Activated CD8-positive, alpha-beta memory T cell treated with anti-CD3 and anti-CD28 coated beads for 48 hours (primary cell): Measurements from ENCODE around the gene MEOX1.
A peak's percentile ranks its signal among the peaks of the same experiment; 100 is the strongest.
"Not testable (repeated sequence)": the region's sequence is repeated elsewhere in the genome, so short reads cannot be mapped to it uniquely, and the experiment has no call there.

Experiments
- DNase-seq, 3 experiments: peaks; one replicate each; pipeline ENCODE4 v3.0.0-alpha.2; 2020; ENCODE audit warnings: low read depth in 2 of 3, low spot score in 2 of 3

MEOX1 gene

DNA sequence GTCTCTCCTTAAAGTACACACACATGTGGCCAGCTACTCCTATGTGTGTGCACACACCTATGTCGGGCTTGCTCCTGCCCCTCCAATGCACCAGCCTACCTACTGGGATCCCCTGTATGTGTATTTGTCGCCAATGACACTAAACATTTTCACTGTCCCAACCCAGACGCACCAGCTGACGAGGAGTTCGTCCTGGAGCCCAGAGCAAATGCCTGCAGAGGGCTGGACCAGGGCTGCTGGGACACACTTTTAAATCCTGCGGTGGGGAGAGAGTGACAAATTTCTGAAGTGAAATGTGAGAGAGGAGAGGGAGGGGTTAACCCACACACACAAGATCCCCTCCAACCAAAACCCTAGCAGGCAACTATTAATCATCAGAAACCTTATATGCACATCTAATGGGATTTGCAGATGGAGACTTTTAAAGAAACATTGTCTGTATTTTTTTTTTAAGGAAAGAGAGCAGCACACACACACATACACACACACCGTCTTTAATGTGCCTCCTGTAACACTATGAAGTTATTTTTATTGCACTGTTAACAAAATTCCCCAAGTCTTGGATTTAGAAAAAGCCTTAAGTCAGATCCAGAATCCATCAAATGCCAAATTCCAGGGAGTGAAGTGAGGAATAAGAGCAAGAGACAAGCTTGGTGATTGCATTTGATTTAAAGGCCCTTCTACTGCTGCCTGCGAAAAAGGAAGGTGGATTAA, at the start of gene MEOX1:
MEOX1 (minus strand) TSS at position 224 of the 714 bp plus-strand sequence. CDS start 388 bp downstream, outside the sequence.
- peak in 1 of 3 experiments; percentile 15 for DNase-seq

DNA sequence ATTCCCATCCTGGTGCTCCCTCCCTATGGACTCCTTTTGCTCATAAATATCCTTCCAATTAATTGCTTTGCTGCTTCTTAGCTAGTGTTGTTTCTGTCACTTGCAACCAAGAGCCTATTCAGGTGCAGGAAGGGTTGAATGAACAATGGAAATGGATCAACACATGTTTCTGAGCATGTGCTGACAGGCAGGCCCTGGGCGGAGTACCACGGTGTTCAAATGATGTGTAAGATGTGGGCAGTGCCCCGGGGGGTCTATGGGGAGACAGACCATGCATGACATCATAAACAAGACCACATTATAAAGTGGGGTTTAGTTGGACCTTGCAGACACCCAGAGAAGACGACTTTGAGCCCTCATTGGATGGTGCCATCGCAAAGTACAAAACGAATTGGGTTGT, 48.4 kb upstream of the MEOX1 start:
- DNase-seq: no peak

DNA sequence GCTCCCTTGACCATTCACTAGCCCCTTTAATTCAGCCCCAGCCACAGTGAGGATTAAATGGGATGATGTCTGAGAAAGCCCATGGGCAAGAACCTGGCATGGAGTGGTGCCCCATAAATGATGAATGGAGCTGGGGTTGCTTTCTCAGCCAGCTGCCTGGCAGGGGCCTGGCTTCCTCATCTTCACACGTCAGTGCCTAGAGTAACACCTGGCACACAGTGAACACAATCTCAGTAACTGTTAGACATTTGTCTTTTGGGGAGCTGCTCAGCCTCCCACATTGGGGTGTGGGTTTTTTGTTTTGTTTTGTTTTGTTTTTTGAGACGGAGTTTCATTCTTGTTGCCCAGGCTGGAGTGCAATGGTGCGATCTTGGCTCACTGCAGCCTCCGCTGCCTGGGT, 47.5 kb upstream of the MEOX1 start:
- DNase-seq: no peak

DNA sequence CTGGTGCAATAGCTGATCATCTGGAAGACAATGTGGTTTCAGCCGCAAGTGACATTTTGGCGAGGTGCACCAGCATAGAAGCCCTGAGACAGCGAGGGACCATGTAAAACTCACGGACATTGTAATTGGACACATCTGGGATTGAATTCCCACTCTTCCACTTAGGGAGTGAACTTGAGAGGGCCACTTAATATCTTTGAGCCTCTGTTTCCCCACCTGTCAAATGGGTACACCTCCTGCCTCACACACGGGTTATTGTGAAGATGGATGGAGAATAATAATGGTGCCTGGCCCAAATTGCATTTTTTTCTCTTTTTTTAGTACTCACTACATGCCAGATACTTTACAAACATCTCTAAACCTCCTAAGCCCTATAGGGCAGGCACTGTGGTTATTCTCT, 45.5 kb upstream of the MEOX1 start:
- DNase-seq: no peak

DNA sequence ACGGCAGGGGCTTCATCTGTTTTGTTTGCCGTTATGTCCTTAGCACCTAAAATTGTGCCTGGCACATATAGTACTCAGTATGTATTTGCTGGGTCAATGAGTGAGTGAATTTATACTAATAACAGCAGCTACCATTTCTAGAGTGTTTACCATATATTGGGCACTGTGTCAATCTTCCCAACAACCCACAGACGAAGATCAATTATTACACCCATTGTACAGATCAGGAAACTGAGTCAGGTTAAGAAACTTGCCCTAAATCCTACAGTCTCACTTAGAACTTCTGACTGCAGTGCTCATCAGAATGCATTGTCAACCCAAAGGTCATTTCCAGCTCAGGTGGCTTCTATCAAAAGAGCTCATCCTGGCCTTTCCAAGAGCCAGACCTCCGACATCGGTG, 44.5 kb upstream of the MEOX1 start:
- no peak for DNase-seq

DNA sequence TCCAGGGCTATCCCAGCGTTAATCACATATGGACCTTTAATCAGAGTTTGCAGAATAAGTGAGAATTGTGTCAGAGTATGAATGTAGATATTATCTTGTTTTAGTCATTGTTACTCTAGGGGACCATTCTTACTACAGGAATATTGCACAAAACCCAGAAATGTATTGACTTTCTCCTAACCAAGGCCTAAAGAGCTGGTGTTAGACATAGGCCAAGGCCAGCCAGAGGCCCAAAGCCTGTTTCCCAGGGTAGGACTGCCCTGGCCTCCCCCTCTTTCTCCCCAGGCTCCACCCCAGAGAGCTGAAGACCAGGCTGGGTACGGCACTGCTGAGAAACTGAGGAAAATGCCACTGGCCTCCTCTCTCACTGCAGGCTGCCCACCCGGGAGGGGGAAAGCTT, 41.9 kb upstream of the MEOX1 start:
- no peak for DNase-seq

DNA sequence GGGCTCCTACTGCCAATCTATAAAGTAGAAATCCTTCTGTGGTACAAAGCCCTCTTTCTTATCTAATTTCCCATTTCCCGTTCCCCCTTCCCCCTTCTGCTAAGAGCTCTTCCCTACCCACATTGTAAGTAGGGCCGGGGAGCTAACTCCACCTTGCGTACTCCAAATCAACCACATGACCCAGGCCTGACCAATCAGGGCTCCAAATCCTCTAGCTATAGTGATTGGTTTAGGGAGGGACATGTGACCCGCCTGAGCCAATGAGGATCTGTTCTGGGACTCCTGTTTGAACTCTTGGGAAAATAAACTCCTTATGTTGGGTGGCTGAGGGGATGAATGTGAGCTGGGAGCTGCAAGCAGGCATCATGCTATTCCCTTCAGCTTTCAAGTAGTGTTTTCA, 40.9 kb upstream of the MEOX1 start:
- DNase-seq: no peak

DNA sequence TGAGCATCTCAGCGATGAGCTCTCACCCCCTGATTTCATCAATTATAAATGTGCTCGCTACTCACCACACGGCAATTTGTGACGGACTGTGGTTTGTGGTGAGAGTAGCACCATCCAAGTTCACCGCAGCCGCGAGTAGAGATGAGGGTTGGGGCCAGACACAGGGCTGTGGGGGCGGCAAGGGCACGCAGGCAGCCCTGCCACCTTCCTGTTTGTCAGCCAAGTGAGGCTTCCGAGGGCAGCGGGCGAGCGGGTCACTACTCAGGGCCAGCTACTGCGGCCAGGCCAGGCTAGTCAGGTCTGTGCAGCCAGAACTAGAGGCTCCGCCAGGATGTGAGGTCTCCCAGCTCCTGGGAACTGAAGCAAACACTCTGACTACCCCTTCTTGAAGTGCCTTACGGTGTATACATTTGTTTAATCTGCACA, 39.6 kb upstream of the MEOX1 start:
- peak; percentile 18 to 59 (median 29) for DNase-seq

DNA sequence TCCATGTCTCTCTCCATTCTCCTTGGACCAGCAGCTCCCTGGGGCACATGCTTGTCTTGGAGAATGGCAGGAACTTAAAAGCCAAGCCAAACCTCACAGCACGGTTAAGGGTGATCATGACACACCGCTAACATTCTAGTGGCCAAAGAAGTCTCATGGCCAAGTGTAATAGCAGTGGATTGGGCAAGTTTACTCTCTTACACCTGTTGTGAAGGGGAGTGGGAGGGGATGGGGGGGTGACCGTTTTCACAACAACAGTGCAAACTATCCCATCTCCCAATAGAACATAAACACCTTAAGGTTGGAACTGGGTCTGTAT, 37.7 kb upstream of the MEOX1 start:
- DNase-seq: no peak

DNA sequence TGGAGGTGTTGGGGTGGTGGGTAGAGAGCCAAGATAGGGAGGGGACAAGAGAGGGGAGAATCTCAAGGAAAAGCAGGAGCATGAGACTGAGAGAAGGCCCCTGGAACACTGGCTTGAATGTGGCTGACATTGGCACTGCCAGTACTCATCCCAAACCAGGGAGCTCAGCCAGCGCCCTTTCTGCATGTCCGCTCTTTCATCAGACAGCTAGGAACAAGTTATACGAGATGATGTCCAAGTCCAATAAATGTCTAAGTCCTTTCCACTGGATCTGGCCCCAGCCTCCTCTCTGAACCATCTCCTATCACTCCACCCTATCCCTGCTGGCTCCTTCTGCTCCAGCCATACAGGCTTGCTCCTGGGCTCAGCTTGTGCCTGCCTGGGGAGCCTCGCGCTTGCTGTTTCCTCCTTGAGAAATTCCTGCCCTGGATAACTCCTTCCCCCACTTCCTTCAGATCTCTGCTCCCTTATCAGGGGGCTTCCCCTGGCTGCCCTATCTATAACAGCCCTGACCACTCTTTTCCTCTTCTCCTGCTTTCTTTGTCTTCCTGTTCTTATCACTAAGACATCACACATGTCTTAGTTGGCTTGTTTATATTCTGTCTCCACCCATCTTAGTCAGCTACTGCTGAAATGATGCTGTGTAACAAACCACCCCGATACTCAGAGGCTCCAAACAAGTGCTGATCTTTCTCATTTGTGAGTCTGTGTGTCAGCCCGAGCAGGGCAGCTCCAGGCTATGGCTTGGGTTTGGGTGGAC, 37.1 kb upstream of the MEOX1 start:
- DNase-seq: no peak

DNA sequence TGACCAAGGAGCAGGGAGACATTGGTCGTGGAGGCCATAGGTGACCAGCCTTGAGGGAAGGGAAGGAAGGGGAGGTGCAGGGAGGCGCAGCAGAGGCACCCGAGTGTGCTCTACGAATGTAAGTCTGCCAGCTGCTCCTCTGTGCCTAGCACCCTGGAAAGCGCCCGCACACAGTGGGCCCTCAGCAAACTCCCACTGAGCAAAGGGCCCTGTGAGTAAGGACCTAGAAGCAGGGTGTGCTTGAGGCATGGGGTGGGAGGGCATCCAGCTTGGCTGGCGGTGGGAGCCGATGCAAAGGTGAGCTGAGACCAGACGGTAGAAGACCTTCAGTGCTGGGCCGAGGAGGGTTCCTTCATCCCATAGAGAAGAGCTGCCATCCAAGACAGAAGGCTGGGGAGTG, 36.2 kb upstream of the MEOX1 start:
- DNase-seq: no peak

DNA sequence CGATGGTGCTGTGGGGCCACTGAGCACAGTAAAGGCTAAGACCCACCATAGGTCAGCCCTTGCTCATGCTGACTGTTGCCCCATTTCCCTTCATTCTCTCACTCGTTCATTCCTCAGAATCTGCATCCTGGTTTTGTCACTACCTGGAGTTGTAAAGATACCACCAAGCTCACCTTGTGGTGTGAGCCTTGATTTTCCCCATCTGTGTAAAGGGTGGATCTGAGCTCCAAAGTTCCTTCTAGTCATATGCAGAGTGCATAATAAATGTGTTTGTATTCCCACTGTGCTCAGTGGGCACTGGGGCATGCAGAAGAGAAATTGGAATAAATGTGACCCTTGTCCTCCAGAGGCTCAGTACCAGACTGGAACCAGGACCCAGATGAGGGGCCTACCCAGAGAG, 35.2 kb upstream of the MEOX1 start:
- DNase-seq: no peak

DNA sequence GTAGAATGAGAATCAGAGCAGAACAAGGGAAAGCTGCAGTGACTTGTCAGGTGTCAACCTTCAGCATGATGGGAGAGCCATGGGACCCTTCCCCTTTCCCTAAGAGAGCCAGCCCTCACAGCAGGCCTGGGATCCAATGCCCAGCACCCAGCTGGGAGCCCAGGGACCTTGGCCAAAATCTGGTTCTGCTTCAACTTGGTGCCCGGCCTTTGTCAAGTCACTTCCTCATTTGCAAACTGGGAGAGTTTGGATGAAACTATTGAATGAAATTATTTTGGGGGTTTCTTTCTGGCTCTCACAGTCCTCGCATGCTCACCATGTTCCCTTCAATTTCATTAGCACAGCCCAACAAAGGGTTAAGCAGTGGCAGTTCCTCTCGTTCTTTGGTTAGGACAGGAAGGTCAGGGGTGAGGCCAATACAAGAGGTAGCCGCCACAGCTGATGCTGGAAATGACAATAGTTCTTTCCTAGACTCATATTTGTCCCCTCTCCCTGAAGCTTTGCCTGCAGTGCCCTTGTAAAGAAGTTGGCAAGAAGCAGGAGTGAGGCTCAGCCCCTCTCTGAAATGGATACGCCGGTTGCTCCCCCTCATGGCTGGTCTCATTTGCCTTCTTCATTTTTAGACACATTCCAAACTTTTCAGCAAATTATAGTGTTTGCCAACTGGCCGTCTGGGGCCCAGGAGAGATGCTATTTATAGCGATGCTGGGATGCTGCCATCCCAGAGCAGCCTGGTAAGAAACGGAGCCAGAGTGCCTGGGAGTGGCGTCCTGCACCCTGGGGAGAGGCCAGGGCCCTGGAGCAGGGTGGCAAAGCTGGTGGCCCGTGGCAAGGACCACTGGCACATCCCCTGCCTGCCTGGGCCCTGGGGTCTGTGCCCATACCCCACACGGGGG, 34.5 kb upstream of the MEOX1 start:
- no peak for DNase-seq

DNA sequence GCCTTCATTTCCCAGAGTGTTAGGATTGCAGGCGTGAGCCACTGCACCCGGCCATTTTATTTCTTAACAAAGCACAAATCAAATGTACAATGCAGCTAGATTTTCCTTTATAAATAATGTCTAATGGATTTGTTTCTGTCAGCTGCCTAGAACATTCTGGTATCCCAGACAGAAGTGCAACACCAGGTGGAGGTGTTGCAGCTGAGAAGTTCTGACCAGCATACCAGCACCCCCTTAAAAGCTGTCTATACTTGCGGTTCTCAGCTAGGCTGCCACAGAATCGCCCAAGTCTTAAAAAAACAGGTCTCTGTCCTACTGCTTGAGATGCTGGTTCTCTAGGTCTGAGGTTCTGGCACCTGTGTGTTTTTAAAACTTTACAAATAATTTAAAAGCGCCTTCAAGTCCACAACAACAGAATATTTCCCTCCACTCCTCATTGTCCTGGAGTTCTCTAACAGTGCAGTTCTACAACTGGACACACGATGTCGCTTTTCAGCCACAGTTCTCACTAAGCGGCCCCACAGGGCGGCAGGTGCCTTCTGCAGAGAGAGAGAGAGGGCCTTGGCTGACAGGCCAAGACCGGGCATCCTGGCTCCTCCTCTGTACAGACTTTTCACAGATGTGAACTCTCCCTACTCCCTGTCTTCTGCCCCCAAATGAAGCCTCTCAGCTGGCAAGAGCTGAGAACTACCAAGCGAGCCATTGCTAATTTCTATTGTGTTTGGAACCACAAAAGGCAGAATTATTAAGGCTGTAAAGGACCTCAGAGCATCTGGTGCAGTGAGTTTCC, 32.6 kb upstream of the MEOX1 start:
- peak; percentile 30 to 39 (median 31) for DNase-seq

DNA sequence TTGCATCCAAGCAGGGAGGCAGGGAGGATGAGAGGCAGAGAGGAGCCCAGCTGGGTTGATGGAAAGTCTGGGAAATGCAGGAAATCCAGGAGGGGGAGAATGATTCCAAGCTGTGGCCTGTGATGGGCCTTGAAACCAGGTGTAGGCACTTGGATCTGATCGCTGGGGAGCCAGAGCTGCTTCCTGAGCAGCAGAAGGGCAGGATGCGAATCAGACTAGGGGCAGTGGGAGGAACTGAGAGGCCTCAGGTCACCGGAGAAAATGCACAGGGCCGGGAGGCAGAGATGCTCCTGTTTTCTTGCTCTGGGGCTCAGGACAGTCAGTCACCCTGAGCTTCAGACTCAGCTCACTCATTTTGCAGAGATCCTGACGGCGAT, 29.6 kb upstream of the MEOX1 start:
- DNase-seq: no peak

DNA sequence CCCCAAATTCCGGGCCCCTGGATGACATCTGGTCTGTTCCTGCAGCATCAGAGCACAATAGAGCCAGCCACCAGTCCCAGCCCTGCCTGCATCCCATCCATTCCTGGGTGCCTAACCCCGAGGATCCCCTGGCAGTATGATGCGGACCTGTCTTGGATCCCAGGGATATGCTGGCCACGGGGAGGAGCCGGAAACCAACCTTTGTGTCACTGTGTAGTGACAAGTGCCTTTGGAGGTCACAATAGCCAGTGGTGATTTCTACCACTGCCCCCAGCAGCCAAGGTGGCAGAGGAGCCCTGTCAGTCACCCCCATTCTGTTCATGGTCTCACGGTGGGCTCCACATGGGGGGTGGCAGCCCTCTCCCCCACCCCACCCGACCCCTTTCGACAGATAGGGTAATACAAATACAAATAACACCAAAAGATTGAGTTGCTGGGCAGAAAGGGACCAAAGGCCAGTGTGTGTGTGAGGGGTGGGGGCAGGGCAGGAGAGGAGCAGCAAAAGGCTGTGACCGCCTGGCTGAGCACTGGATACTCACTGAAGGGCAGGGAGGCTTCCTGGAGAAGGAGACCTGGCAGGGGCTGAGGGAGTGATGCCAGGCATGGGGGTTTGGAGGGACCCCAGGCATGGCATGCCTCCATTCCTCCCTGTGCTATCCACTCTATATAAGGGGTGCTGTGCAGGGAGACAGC, 29.0 kb upstream of the MEOX1 start:
- DNase-seq: no peak

DNA sequence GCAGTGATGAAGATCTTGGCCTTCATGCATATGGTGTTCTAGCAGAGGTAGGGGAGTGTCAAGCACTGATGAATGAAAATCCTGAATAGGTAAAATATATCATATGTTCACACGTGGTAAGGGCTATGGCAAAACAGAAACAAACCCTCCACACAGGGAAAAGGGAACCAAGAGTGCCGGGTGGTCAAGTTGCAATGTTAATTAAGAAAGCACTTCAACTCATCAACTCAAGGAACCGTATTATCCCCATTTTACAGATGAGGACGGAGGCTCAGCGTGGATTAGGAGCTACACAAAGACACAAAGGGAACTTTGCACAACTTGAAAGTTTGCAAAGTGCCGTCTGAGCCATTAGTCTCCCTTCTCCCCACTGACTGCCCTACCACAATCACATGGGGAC, 28.1 kb upstream of the MEOX1 start:
- DNase-seq: no peak

DNA sequence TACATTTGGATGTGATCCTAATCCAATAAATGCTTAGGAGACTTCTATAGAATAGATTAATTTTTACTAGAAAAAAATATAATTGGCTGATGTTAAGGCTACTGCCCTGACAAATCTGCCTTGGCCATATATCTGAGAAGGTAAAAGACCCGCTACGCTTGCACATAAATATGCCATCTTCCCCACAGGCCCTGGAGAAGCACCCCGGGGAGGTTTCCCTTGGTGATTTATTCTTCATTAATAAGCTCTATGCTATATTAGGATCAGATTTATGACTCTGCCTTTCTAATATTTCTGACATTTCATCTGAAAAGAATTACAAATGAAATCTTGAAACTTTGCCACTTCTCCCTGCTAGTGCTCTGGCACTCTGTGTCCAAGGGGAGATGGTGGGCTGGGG, 27.4 kb upstream of the MEOX1 start:
- DNase-seq: no peak

DNA sequence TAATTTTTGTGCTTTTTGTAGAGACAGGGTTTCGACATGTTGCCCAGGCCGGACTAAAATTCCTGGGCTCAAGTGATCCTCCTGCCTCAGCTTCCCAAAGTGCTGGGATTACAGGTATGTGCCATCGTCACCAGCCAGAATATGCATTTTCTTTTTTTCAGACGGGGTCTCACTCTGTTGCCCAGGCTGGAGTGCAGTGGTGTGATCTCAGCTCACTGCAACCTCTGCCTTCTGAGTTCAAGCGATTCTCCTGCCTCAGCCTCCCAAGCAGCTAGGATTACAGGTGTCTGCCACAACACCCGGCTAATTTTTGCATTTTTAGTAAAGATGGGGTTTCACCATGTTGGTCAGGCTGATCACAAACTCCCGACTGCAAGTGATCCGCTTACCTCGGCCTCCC, 25.2 kb upstream of the MEOX1 start:
- not testable (repeated sequence) for DNase-seq

DNA sequence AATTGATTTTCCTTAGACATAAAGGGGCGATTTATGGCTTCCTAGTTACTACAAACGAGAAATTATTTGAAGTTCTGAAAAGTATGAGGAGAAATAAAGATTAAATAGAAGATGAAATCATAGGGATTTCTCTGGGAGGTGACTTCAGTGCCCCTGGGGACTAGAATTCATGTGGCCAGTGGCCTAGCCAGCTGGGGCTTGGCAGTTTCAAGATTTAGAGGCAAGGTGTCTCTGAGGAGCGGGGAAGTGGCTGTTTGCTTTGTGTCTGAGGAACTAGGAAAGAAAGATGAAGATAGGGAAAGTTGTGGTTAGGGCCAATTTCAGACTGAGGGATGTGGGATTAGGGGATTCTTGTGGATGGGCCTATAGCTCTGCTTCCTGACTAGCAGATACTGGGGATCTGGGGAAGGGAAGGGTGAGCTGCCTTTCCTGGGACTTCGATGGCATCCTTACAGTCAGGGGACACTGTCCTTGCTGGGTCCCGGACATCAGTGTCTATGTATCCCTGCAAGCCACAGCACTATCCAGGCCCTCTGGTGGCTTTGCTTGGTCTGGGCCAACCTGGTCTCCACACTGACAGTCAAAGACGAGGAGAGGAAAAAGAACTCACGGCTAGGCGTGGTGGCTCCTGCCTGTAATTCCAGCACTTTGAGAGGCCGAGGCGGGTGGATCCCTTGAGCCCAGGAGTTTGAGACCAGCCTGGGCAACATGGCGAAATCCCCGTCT, 22.4 kb upstream of the MEOX1 start:
- DNase-seq: no peak
